ENCODE measurements around the gene PNKD.

The PNKD gene

GRCh38 chr2:218323526-218324472 lies 53.5 kb downstream of the PNKD start:
- peak overlapping the region; percentile 47 for H3K4me3 ChIP-seq (ENCODE audit: insufficient read depth, low read length, poor library complexity, severe bottlenecking)
- no peaks in the 10 kb centered on the region for H3K9me3 ChIP-seq (ENCODE audit: insufficient read depth, low read length)
- H3K9me2 ChIP-seq (replicated peaks; ENCODE audit: insufficient read depth, low read length) = no peaks in the 10 kb centered on the region
- no peaks in the 10 kb centered on the region for H4K20me1 ChIP-seq (ENCODE audit: low read depth, low read length)
- H3K27me3 ChIP-seq (ENCODE audit: low read length) = no peaks in the 10 kb centered on the region
- H3K4me2 ChIP-seq (ENCODE audit: low read depth, low read length, poor library complexity, severe bottlenecking) = peak overlapping the region; percentile 55
- H3F3A ChIP-seq (ENCODE audit: insufficient read depth) = 0 out of 2 replicates have a peak, but pooled peaks cover 4% of the 10 kb centered on the region
- H3K27ac ChIP-seq (ENCODE audit: low read depth, low read length) = no peak overlapping the region
- no peaks in the 10 kb centered on the region for H3K36me3 ChIP-seq (ENCODE audit: low read length)
- H3K9ac ChIP-seq (ENCODE audit: low read length) = peak overlapping the region; percentile 26; the same call in 1 of the 2 replicates
- no peaks in the 10 kb centered on the region for H3K79me2 ChIP-seq (ENCODE audit: insufficient read depth, low read length)
- H2AFZ ChIP-seq (ENCODE audit: low read depth, low read length, severe bottlenecking) = peak overlapping the region; percentile 18
- TF ChIP-seq CTCF (IDR thresholded peaks at IDR 0.05; ENCODE audit: insufficient read depth, low read length, poor library complexity, severe bottlenecking) (no peak), EZH2phosphoT487 (conservative IDR thresholded peaks at IDR 0.05; ENCODE audit: low read length) (no peak)

- H3K9ac ChIP-seq (ENCODE audit: low read length) = no peak overlapping the region
- no peak overlapping the region for H3K4me2 ChIP-seq (ENCODE audit: low read depth, low read length, poor library complexity, severe bottlenecking)
- H3K4me3 ChIP-seq (ENCODE audit: insufficient read depth, low read length, poor library complexity, severe bottlenecking) = no peak overlapping the region
- no peaks in the 10 kb centered on the region for H4K20me1 ChIP-seq (ENCODE audit: low read depth, low read length)
- H3K27me3 ChIP-seq (ENCODE audit: low read length) = no peaks in the 10 kb centered on the region
- no peaks in the 10 kb centered on the region for H3K36me3 ChIP-seq (ENCODE audit: low read length)
- H3K9me2 ChIP-seq (replicated peaks; ENCODE audit: insufficient read depth, low read length) = no peaks in the 10 kb centered on the region
- no peak overlapping the region for H3K27ac ChIP-seq (ENCODE audit: low read depth, low read length)
- no peaks in the 10 kb centered on the region for H3K79me2 ChIP-seq (ENCODE audit: insufficient read depth, low read length)
- H2AFZ ChIP-seq (ENCODE audit: low read depth, low read length, severe bottlenecking) = no peak overlapping the region
- 0 out of 2 replicates have a peak, but pooled peaks cover 4% of the 10 kb centered on the region for H3F3A ChIP-seq (ENCODE audit: insufficient read depth)
- TF ChIP-seq CTCF (IDR thresholded peaks at IDR 0.05; ENCODE audit: insufficient read depth, low read length, poor library complexity, severe bottlenecking) (no peak), EZH2phosphoT487 (conservative IDR thresholded peaks at IDR 0.05; ENCODE audit: low read length) (no peak)
- H3K9me3 ChIP-seq (ENCODE audit: insufficient read depth, low read length) = no peaks in the 10 kb centered on the region
Observed at GRCh38 chr2:218325566-218326160, 55.3 kb downstream of the PNKD start.

- no peak overlapping the region for H3K9ac ChIP-seq (ENCODE audit: low read length)
- no peak overlapping the region for H3K27ac ChIP-seq (ENCODE audit: low read depth, low read length)
- TF ChIP-seq EZH2phosphoT487 (conservative IDR thresholded peaks at IDR 0.05; ENCODE audit: low read length) (no peak), CTCF (IDR thresholded peaks at IDR 0.05; ENCODE audit: insufficient read depth, low read length, poor library complexity, severe bottlenecking) (no peak)
- H4K20me1 ChIP-seq (ENCODE audit: low read depth, low read length) = no peaks in the 10 kb centered on the region
- H2AFZ ChIP-seq (ENCODE audit: low read depth, low read length, severe bottlenecking) = no peak overlapping the region
- H3F3A ChIP-seq (ENCODE audit: insufficient read depth) = 0 out of 2 replicates have a peak, but pooled peaks cover 2% of the 10 kb centered on the region
- no peak overlapping the region for H3K4me3 ChIP-seq (ENCODE audit: insufficient read depth, low read length, poor library complexity, severe bottlenecking)
- no peak overlapping the region for H3K4me2 ChIP-seq (ENCODE audit: low read depth, low read length, poor library complexity, severe bottlenecking)
- no peaks in the 10 kb centered on the region for H3K79me2 ChIP-seq (ENCODE audit: insufficient read depth, low read length)
- H3K27me3 ChIP-seq (ENCODE audit: low read length) = no peaks in the 10 kb centered on the region
- no peaks in the 10 kb centered on the region for H3K9me3 ChIP-seq (ENCODE audit: insufficient read depth, low read length)
- H3K9me2 ChIP-seq (replicated peaks; ENCODE audit: insufficient read depth, low read length) = no peaks in the 10 kb centered on the region
- H3K36me3 ChIP-seq (ENCODE audit: low read length) = no peaks in the 10 kb centered on the region
Observed at GRCh38 chr2:218326315-218326714, 56.0 kb downstream of the PNKD start.

Data from SU-DHL-6 (cell line).